ENCODE measurements around the gene CIPC.

Gene CIPC

DNA sequence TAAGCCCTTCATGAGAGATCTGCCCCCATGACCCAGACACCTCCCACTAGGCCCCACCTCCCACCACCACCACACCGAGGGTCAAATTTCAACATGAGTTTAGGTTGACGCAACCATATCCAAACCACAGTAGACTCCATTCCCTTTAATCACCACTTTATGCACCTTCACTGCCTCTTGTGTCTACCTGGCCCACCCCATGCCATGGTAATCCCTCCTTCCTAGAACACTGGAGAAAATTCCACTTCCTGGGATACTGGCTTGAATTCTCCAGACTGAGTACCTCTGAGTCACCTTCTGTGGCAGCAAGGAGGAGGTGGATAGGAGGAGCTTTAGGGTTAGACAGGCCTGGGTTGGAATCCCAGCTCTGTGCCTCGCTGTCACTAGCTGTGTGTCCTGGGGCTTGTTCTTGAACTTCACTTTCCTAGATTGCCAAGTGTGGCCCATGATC is 26.1 kb upstream of the CIPC start:
- DNase-seq (ENCODE audit: low spot score): no peak

DNA sequence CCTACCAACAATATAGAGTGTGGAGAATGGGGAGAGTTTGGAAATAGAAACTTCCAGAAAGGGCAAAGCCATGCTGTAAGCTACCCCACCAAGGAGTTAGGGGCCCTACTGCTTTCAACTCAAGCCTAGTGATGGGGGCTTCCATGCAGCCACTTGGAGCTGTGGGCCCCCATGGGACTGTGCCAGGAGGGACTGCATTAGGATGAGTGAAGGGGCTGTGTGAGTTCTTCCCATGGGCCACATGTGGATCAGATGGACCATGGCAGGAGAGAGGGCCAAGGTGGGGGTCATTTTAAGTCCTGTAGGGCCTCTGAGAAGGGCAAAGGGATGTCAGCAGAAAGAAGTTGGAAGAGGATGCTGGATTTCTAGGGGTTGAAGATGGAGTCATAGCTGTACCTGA is 23.1 kb upstream of the CIPC start:
- no peak for DNase-seq (ENCODE audit: low spot score)

DNA sequence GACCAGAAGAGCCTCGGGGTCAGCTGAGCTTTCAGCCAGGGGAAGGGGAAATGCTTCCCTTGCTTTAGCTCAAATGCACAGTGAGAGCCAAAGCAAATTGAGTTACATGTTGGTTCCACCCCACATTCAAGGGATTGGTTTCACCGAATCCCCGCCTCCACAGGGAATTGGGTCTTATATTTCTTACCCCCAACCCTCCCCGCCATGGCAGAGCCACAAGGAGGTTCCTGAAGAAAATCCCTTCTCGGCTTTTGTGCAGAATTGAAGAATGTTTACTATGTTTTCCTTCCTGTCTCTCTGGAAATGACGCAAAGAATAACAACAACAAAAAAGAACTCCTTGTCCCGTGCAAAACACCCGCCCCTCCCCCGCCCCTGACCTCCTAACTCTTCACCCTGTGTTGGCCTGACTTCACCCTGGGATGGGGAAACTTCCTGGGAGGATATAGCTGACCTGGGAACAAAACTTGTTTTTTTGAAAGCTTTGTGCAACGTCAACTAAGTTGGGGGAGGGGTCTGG is 21.9 kb upstream of the CIPC start:
- DNase-seq (ENCODE audit: low spot score): no peak

DNA sequence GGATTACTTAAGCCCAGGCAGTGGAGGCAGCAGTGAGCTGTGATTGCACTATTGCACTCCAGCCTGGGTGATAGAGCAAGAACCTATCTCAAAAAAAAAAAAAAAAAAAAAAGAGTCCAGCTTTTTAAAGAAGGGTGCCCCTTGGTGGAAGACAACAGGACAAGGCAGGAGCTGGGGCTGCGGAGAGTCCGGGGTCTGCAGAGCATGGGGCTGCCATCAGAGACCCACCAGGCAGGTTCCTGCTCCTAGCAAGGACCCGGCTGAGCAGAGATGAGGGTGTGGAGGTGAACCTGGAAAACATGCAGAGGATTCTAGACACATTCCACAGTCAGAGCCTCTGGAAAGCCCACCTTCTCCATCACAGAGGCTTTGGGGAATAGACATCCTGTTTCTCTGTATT is 21.0 kb upstream of the CIPC start:
- DNase-seq (ENCODE audit: low spot score): no peak

DNA sequence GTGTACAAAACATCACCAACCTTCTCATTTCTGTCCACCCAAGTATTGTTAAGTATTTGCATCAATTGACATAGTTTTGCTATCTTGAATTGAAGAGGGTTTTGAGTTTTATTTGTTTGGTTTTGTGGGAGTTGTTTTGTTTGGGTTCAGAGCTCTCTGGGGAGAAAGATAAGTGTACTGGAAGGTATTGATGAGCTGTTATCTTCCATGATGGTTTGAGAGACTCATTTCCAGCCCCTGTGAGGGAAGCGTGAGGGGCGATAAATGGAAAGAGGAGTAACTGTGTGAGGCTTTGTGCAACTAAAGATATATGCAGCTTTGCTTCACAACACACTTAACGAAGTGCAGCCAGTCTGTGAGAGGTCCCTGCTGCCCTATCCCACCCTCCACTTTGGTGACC is 15.7 kb upstream of the CIPC start:
- no peak for DNase-seq (ENCODE audit: low spot score)

DNA sequence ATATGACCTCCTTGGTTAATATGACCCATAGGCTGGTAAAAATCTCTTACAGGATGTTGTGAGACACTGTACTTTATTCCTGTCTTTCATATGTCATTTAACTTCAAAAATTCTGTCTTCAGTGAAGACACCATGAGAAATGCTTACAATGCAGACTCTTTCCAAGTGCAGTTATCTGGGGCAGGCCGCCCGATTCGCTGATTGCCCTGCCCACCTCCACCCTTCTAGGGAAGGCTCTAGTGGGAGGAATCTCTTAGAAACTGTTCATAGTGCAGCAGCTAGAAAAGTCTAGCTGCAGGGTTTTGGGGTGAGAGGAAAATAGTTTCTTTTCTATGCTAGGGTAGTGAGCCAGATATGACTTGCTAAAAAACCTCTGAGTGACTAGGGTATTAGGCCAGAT is 15.0 kb upstream of the CIPC start:
- DNase-seq (ENCODE audit: low spot score): no peak

DNA sequence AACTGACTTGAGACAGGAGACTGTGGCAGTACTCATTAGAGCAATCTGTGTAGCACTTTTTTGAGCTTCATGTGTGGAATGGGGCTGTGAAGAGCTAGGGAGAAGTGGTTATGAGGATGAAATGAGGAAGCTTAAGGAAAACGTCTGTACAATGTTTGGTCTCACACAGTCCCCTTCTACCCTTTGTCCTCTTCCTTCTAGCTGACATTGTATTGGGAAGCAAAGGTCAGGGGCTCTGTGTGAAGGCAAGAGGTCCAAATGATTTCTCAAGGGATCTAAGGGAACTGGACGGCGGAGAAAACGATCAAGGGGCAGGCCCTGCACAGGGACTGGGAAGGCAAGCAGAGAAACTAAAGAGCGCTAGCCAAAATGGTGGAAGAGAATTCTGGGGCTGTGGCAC is 13.1 kb upstream of the CIPC start:
- no peak for DNase-seq (ENCODE audit: low spot score)

DNA sequence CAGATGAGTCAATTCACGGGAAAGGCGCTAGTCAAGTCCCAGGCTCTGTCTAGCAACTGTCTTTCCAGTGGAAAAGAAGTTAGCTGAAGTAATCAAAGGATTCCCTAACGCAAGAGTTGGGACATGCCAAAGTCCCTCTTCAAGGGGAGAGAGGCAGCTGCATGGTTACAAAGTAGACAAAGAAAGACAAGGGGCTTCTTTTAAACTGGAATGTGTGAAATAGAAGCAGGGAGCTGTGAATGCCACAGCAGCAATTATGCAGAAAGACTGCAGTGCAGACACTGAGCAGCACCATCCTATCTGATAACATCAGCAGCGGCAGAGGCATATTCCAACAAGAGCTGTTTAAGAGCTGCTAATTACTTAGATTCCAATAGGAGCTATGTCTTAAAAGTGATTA is 12.5 kb upstream of the CIPC start:
- DNase-seq (ENCODE audit: low spot score): no peak

DNA sequence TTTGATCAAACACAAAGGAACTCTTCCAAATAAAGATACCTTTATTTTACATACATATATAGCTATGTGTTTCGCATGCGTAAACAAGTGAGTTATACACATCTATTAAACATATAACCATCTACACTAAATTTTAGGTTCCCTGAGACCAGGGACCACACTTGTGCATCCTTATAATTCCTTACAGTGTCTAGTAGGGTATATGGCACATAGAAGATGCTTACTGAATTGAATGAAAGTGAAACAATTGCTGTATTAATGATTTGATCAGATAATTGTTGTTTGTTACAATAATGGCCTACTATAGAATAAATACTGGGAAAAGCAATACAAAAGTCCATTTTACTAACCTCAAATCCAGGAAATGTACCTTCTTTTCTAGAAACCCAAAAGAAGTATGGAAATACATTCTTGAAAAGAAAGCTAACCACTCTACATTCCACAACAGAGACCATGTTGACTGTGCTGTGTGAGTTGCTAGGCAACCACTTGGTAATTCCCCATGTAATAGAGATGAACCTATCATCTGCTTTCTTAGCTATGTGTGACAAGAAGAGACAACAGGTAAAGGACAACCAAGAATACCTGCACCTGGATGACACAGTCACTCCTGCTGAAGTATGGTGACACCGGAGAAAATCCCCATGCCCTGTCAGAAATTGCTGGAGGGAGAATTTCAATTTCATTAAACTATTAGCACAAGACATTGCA is 11.9 kb upstream of the CIPC start:
- peak; percentile 15 for DNase-seq (ENCODE audit: low spot score)

DNA sequence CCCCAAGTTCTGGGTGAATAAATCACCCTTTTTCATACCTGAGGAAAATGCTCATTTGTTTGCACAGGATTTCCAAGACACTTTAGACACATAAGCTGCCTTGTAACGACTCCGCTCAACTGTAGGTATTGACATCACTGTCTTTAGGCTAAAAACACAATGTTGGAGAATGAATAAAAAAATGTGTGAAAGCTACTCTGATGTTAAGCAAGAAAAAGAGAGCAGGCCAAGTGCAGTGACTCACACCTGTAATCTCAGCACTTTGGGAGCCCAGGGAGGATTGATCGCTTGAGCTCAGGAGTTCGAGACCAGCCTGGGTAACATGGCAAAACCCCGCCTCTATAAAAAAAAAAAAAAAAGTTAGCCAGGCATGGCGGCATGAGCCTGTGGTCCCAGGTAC is 11.1 kb upstream of the CIPC start:
- no peak for DNase-seq (ENCODE audit: low spot score)

DNA sequence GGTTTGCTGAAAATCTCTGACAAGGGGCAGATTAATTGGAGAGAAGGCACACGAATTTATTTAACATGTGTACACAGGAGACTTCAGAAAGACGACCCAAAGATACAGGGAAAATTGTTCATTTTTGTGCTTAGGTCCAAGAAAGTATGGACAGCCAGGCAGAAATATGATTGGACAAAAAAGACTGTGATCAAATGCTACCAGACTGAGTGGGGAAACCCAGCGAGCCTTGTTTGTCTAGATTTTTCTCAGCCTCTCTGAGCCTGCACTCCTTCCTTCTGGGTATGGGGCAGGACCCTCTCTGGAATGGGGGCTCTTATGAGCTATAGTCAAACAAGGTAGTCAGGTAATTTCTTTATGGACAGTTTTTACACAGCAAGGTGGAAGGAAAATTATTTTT is 10.4 kb upstream of the CIPC start:
- DNase-seq (ENCODE audit: low spot score): no peak

DNA sequence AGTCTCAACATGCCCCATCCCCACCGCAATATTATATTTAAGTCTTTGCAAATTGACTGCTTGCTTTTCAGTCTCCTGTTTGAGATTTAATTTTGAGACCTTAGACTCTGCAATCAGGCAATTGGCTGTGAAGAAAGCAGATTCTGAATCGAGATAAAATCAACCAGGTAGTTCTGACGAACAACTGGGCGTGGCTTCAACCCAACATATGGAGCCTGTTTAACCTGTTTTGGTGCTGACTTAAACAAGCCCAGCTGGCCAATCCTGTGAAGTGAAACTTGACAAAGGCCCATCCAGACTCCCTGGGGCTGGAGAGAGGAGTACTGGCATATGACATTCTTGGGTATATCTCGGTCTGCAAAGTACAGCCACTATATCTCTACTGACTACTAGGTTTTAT is 9.8 kb upstream of the CIPC start:
- no peak for DNase-seq (ENCODE audit: low spot score)

DNA sequence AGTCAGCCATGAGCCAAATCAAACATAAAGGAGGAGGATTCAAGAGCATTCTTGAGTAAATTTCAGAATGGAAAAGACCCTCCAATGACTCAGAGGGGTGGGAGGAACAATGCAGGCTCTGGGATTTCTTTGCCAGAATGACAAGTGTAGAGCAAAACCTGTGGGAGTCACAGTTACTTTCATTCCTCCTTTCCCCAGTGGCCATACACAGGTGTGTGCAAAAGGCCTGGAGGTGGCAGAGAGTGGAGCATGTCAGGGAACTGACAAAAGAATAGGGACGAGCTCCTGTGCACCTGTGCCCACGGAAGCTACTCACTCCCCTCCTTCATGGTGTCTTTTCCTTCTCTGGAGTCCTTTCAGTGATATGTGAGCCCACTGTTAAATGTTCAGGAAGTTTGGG is 9.4 kb upstream of the CIPC start:
- no peak for DNase-seq (ENCODE audit: low spot score)

DNA sequence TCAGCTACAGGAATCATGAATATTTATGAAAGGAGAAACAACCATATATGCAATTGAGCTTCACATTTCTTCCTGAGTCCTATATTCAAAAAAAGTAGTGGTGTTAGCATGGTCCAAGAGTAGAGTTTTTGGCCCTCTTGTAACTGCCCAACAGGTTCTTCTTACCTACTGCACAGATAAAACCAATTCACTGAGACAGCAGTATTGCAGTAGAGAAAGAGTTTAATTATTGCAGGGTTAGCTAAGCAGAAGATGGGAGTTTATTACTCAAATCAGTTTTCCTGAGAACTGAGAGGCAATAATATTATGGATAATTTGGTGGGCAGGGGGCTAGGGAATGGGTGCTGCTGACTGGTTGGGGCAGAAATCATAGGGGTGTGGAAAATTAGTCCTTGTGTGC is 6.5 kb upstream of the CIPC start:
- DNase-seq (ENCODE audit: low spot score): no peak

DNA sequence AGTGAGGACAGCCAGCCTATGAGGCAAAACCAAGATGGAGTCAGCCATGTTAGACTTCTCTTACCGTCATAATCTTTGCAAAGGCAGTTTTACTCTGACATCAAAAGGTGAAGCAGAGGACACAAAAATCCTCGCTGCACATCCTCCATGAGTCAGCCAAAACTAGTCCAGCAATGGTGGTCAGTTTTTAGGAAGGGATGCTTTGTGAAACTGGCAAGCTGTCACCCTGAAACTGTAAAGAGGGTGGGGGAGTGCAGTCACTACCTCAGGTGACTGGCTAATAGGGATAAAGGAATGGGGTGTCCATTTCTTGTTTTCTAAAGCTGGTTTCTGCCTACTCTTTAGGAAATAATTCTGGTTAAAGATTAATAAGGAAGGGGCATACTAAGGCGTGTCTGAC is 5.4 kb upstream of the CIPC start:
- DNase-seq (ENCODE audit: low spot score): no peak

DNA sequence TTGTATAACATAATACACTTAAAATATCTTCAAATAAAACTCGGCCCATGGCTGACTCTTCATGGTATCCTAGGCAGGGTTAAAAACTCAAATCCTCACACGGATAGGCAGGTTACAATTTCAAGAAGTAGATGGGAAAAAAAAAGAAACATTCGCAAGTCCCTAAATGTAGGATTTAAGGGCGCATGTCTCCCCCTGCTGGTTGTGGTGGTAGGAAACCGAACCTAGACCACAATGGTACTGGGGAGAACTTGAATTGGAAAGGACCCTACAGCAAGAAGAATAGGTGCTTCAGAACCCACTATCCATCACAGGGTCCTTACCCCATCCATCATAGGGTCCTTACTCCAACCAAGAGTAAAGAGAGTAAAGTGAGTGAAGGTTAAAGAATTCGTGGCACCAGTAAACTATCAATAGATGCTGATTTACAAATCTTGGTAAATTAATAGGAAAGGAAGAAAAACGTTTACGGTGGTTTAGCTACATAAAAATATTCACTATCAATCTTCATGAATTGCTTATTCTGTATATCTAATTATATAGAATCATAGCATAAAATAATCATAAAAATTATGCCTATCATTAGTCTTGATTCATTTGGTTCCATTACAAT is 3.3 kb upstream of the CIPC start:
- DNase-seq (ENCODE audit: low spot score): peak; percentile 77

DNA sequence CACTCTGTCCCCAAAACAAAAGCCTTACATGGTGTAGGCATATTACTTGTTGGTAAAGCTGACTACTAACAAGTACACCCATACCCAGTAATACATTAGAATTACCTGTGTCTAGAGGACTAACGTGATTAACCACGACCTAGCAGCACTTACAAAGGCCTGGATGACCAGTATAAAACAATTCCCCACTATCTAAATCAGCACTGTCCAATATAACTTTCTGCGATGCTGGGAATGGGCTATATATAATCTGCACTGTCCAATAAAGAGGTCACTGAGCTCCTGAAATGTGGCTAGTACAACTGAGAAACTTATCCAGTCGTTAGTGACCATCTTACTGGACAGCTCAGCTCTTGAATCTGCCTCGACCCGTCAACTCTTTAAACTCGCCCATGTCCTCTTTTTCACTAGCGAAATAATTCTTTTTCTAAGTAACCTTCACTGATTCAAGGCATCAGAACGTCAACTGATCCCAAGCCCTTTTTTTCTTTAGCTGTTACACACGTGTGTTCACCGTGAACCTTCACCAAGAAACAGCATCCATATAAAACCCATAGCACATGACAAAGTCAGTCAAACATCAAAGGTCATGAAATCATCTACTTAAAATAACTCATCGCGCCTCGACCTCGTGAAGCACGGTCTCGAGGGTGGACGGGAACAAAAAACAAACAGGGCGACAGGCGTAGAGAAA is 905 bp upstream of the CIPC start:
- no peak for DNase-seq (ENCODE audit: low spot score)

DNA sequence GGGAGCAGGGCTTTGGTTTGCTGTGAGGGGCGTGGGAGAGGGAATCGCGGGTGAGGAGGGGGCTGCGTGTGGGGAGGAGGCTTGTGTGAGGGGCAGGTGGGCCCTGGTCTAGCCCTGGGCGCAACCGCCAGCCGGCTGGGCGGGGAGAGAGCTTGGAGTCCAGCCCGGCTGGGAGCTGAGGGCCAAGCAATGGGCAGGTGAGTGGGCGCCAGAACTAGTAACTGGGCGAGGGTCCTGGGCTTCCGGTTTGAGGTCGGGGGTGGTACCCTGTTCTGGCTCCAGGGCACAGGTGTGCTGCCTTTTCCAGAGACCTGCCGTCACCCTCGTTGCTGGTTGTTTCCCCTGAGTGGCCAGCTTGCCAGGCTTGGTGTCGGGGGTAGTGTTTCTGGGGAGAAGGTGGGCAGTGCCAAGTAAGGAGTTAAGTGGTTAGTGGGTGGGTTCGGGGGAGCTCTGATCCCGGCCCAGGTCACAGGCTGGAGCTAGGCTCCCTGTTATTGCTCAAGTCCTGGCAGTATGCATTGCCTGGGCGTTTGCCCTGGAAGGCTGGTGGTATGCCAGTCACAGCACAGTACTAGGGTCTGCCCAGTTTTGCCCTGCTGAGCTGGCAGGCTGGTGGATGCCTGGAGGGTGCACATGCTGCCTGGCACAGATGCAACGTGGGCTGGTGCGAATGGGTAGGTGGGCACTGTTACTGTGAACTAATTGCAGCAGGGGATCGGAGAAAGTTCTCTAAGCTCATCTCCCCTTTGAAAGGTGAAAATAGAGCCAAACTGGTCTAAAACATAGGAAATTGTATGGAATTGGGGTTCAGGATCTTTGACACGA is 683 bp downstream of the CIPC start:
- DNase-seq (ENCODE audit: low spot score): no peak

DNA sequence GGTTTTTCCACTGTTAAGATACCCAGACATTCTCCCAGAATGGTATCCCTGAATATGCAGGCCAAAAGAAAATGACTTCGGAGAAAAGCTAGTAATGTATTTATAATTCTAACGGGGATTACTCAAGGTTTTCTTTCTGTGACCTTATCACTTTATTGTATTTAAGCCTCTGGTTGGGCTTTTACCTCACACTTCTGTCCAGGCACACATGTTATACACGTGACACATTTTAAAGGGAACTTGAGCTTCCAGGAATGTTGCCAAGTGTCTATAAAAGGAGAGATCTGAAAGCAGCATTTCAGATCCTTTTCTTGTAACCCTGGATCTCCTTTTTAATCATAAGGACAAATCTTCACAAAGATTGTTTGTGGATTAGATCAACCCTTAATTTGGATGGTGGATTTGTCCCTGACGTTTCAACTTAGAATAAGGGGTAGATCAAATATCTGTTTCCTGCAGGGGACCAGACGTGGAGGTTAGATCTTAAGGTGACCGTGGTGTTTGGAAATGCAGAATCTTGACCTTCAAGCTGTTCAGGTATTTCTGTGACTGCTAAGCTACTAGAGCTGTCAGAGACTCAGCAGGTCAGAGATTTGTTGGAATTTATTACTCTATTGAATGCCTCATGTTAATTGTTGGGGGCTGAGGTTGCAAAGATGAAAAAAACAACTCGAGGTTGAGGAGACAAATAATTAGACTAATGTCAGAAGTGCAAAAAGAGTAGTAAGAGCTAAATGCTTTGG is 1.5 kb downstream of the CIPC start:
- no peak for DNase-seq (ENCODE audit: low spot score)

DNA sequence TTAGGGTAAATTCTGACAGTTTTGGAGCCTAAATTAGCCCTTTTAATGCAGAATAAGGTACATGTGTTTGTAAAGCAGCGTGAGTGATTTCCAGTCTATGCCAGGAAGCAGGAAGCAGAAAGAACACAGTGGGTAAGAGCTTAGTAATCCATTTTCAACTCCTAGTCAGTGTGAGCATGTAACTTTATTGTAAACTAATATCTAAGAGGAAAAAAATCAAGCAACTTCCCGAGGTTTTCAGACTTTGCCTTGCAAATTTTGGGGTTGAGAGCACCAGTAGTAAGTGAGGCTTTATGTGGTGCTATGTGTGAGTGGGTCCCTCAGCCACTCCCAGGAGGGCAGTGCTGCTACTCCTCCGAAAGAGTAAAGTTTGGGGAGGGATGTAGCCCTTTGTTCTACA is 2.9 kb downstream of the CIPC start:
- no peak for DNase-seq (ENCODE audit: low spot score)

DNA sequence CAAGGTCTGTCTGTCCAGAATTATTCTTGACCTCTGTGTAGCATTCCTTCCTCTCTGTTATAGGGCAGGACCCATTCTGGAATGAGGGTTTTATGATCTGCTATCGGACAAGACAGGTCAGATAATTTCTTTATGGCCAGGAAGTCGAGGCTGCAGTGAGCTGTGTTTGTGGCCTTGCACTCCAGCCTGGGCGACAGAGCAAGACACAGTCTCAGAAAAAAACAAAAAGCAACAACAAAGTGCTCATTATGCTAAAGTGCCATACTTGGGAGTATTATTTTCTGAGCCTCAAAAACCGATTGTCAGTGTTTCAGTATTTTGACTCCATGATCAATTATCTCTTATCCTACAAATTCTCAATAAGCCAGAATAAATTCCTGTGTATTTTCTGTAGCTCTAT is 4.1 kb downstream of the CIPC start:
- no peak for DNase-seq (ENCODE audit: low spot score)

DNA sequence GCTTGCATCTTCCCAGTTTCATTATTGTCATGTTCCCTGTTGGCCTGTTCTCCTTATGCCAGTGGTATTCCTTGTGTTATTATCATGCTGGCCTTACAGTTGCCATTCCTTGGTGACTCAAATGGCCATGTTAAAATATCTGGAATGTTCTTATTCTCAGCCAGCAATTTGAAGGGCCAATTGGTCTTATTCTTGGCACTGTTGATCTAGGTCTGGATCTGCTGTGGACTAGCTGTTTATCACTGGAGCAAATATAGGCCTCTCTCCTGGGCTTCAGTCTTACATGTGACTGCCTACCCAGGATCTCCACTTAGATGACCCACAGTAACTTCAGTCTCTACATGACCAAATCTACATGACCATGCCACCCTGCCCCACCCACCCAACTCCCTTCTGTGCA is 5.4 kb downstream of the CIPC start:
- DNase-seq (ENCODE audit: low spot score): no peak

All from CD4-positive, alpha-beta T cell treated with Interleukin-15 for 4 hours (primary cell).